Measurements from ENCODE around the gene MADCAM1. TPM values are rescaled to one million over a fixed set of nuclear protein-coding genes. Genes with fewer than 3 reads are reported as not detected.

The MADCAM1 gene
- total and polyA plus RNA-seq, 10 donors = 3.0 to 33.6 (median 5.6) TPM

GRCh38 chr19:548886-549830 is 52.9 kb downstream of the MADCAM1 start:
- H3K36me3 ChIP-seq = no peaks in the 10 kb centered on the region
- TF ChIP-seq CTCF (IDR thresholded peaks at IDR 0.05 in 8 of 11, conservative IDR thresholded peaks at IDR 0.05 in 3 of 11) (no peak), POLR2A (IDR thresholded peaks at IDR 0.05) (no peak), POLR2AphosphoS5 (IDR thresholded peaks at IDR 0.05) (no peak)
- no peak overlapping the region for H3K4me3 ChIP-seq
- no peak for DNase-seq
- H3K9me3 ChIP-seq = no peaks in the 10 kb centered on the region
- peaks cover 0 to 14% (median 1%) of the 10 kb centered on the region in 6 donors for H3K4me1 ChIP-seq
- peaks cover 0 to 43% (median 0%) of the 10 kb centered on the region in 7 donors for H3K27me3 ChIP-seq (replicated peaks in 1 of 7)
- 76 to 84% (median 78%) methylated on average over 26 to 52 of the region's 52 CpGs for WGBS, 5 donors
- intact Hi-C loops (cut with DNase I; ENCODE audit: low total_unique reads) = no loop called here
- no peak overlapping the region for H3K27ac ChIP-seq

- Histone ChIP-seq H3K4me3 (no peak overlapping the region), H3K27ac (no peak overlapping the region), H3K9me3 (no peaks in the 10 kb centered on the region), H3K27me3 (replicated peaks in 1 of 7) (peaks cover 0 to 7% (median 0%) of the 10 kb centered on the region in 7 donors), H3K36me3 (no peaks in the 10 kb centered on the region), H3K4me1 (peaks cover 0 to 25% (median 6%) of the 10 kb centered on the region in 6 donors)
- no peak for DNase-seq
- WGBS, 5 donors = 78 to 89% (median 83%) methylated on average over 20 of the region's 20 CpGs
- TF ChIP-seq CTCF (IDR thresholded peaks at IDR 0.05 in 8 of 11, conservative IDR thresholded peaks at IDR 0.05 in 3 of 11) (no peak), POLR2A (IDR thresholded peaks at IDR 0.05) (no peak), POLR2AphosphoS5 (IDR thresholded peaks at IDR 0.05) (no peak)
- intact Hi-C loops (cut with DNase I; ENCODE audit: low total_unique reads) = no loop called here
These were observed 58.5 kb downstream of the MADCAM1 start for GRCh38 chr19:554817-555216.

Small RNAs within 50 kb of the gene (small RNA-seq; reads per million reads assigned to genes)
- 0 to 0.06 (median 0) reads per million in 4 donors for gene RNA5SP462

Other genes starting within 250 kb of the MADCAM1 start
- gene PLPP2, start 205.1 kb upstream of the MADCAM1 start, total RNA-seq = 10 to 100 TPM in 1 of 7 donors, 1 to 10 TPM in 6; 1.8 to 27.7 (median 4.7) TPM
- gene PLPP2, start 205.1 kb upstream of the MADCAM1 start, polyA plus RNA-seq = 1 to 10 TPM; 1.2 to 6.2 (median 2.3) TPM
- 10 to 100 TPM; 26.8 to 66.5 (median 30.1) TPM for gene MIER2, start 151.7 kb upstream of the MADCAM1 start, total RNA-seq
- gene MIER2, start 151.7 kb upstream of the MADCAM1 start, polyA plus RNA-seq = 10 to 100 TPM; 19.2 to 47.2 (median 31.3) TPM
- 1 to 10 TPM in 2 of 7 donors, under 1 TPM in 4, not detected in 1; 0.23 to 2.1 (median 0.85) TPM for gene C2CD4C, start 87.3 kb upstream of the MADCAM1 start, total RNA-seq
- gene C2CD4C, start 87.3 kb upstream of the MADCAM1 start, polyA plus RNA-seq = under 1 TPM; 0.26 to 0.91 (median 0.67) TPM
- gene SHC2, start 35.5 kb upstream of the MADCAM1 start, total RNA-seq = 10 to 100 TPM; 25.5 to 90.1 (median 43.2) TPM
- gene SHC2, start 35.5 kb upstream of the MADCAM1 start, polyA plus RNA-seq = 100 to 1,000 TPM in 1 of 3 donors, 10 to 100 TPM in 2; 19.6 to 123 (median 78.5) TPM
- 10 to 100 TPM; 16.1 to 23.7 (median 19.5) TPM for gene TPGS1, start 11.0 kb downstream of the MADCAM1 start, total RNA-seq
- gene TPGS1, start 11.0 kb downstream of the MADCAM1 start, polyA plus RNA-seq = 10 to 100 TPM in 2 of 3 donors, 1 to 10 TPM in 1; 9.8 to 24.4 (median 19.4) TPM
- 10 to 100 TPM; 36.5 to 52.4 (median 48.3) TPM for gene CDC34, start 35.3 kb downstream of the MADCAM1 start, total RNA-seq
- gene CDC34, start 35.3 kb downstream of the MADCAM1 start, polyA plus RNA-seq = 10 to 100 TPM; 35.9 to 83.9 (median 68.7) TPM
- gene GZMM, start 47.6 kb downstream of the MADCAM1 start, total RNA-seq = 10 to 100 TPM in 4 of 7 donors, 1 to 10 TPM in 3; 3.9 to 19.5 (median 13.5) TPM
- 10 to 100 TPM in 2 of 3 donors, 1 to 10 TPM in 1; 9.4 to 19.1 (median 16.3) TPM for gene GZMM, start 47.6 kb downstream of the MADCAM1 start, polyA plus RNA-seq
- 100 to 1,000 TPM; 180 to 307 (median 274) TPM for gene BSG, start 76.1 kb downstream of the MADCAM1 start, total RNA-seq
- gene BSG, start 76.1 kb downstream of the MADCAM1 start, polyA plus RNA-seq = 100 to 1,000 TPM in 2 of 3 donors, 10 to 100 TPM in 1; 95.3 to 141 (median 139) TPM
- gene HCN2, start 93.4 kb downstream of the MADCAM1 start, total RNA-seq = 1 to 10 TPM in 1 of 7 donors, under 1 TPM in 4, not detected in 2; 0.19 to 1.1 (median 0.54) TPM
- gene HCN2, start 93.4 kb downstream of the MADCAM1 start, polyA plus RNA-seq = under 1 TPM; 0.09 to 0.19 (median 0.11) TPM
- gene POLRMT, start 137.1 kb downstream of the MADCAM1 start, total RNA-seq = 10 to 100 TPM; 28.6 to 55.6 (median 49.7) TPM
- gene POLRMT, start 137.1 kb downstream of the MADCAM1 start, polyA plus RNA-seq = 100 to 1,000 TPM in 2 of 3 donors, 10 to 100 TPM in 1; 67.8 to 105 (median 102) TPM
- under 1 TPM in 2 of 7 donors, not detected in 5; 0.27 to 0.61 TPM for gene FGF22, start 143.4 kb downstream of the MADCAM1 start, total RNA-seq
- gene FGF22, start 143.4 kb downstream of the MADCAM1 start, polyA plus RNA-seq = under 1 TPM in 2 of 3 donors, not detected in 1; 0.10 to 0.20 TPM
- gene RNF126, start 166.7 kb downstream of the MADCAM1 start, total RNA-seq = 10 to 100 TPM; 49.2 to 95.1 (median 57.7) TPM
- gene RNF126, start 166.7 kb downstream of the MADCAM1 start, polyA plus RNA-seq = 10 to 100 TPM; 38.1 to 55.3 (median 45.0) TPM
- gene FSTL3, start 179.9 kb downstream of the MADCAM1 start, total RNA-seq = 10 to 100 TPM; 11.5 to 43.4 (median 16.6) TPM
- 10 to 100 TPM in 2 of 3 donors, 1 to 10 TPM in 1; 5.6 to 31.2 (median 10.9) TPM for gene FSTL3, start 179.9 kb downstream of the MADCAM1 start, polyA plus RNA-seq
- gene PRSS57, start 199.0 kb downstream of the MADCAM1 start, total RNA-seq = 1 to 10 TPM in 2 of 7 donors, under 1 TPM in 3, not detected in 2; 0.46 to 2.5 (median 0.60) TPM
- under 1 TPM; 0.24 to 0.70 (median 0.27) TPM for gene PRSS57, start 199.0 kb downstream of the MADCAM1 start, polyA plus RNA-seq
- 10 to 100 TPM; 19.9 to 80.1 (median 30.0) TPM for gene PALM, start 212.4 kb downstream of the MADCAM1 start, total RNA-seq
- gene PALM, start 212.4 kb downstream of the MADCAM1 start, polyA plus RNA-seq = 10 to 100 TPM in 1 of 3 donors, 1 to 10 TPM in 2; 6.0 to 24.1 (median 7.0) TPM

Measured in spleen (tissue), 11 donors.